NCI-H1694 treated with DMSO at 0.1 percent for 48 hours (cell line): ENCODE data around the gene CAPN15.
A peak's percentile ranks its signal among the peaks of the same experiment; 100 is the strongest.

ENCODE experiments used
- DNase-seq: peaks from one replicate; lab custom pipeline; 2025; lab: John Stamatoyannopoulos, UW

The CAPN15 gene

DNA sequence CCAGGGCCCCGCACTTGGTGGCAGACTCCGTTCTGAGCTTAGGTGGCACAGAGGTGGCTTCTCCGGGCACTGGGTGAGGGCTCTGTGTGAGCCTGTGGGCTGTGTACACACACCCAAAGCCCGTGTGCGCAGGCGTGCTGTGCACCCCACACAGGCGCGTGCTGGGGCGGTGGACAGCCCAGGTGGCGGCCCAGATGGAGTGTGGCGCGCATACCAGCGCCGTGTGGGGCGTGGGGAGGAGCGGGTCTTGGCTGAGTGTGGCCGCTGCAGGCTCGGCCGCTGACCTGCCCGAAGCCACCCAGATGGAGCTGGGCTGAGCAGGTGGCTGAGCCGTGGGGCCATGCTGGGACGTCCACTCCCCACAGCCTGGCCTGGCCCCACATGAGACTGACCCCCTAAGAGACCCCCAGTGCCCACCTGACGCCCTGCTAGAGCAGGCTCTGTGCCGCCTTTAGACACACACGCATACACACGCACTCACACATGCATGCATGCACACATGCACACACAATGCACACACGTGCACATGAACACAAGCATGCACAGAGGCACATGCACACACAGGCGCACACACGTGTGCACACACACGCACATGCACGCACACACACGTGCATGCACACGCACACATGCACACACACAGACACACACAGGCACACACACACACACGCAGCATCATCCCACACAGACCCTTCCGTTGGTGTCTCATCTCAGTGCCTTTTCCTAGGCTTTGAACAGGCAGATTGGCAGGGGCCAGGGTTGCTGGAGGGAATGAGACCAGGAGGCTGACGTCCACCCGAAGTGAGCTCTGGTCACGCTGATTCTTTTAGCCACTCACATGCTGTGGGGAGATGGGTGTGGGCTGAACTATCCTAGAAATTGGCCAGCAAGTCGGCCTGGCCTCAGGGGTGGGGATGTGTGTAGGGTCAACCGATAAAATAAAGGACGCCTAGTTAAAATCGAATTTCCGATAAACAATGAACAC is 34.7 kb downstream of the CAPN15 start:
- DNase-seq, result no peak

DNA sequence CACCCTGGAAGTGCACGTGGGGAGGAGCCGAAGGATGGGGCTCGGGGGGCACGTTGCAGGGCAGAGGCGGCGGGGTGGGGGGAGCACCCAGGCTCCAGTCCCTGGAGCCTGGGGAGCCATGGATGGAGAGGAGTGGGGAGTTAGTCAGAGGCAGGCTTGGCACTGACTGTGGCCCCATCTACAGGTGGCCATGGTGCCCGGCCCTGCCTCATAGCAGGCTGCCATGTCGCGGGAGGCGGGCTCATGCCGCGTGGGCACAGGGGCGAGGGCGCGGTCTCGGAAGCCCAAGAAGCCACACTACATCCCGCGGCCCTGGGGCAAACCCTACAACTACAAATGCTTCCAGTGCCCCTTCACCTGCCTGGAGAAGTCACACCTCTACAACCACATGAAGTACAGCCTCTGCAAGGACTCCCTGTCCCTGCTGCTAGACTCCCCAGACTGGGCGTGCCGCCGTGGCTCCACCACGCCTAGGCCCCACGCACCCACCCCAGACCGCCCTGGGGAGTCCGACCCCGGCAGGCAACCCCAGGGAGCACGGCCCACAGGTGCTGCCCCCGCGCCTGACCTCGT is 35.6 kb downstream of the CAPN15 start:
- no peak for DNase-seq

DNA sequence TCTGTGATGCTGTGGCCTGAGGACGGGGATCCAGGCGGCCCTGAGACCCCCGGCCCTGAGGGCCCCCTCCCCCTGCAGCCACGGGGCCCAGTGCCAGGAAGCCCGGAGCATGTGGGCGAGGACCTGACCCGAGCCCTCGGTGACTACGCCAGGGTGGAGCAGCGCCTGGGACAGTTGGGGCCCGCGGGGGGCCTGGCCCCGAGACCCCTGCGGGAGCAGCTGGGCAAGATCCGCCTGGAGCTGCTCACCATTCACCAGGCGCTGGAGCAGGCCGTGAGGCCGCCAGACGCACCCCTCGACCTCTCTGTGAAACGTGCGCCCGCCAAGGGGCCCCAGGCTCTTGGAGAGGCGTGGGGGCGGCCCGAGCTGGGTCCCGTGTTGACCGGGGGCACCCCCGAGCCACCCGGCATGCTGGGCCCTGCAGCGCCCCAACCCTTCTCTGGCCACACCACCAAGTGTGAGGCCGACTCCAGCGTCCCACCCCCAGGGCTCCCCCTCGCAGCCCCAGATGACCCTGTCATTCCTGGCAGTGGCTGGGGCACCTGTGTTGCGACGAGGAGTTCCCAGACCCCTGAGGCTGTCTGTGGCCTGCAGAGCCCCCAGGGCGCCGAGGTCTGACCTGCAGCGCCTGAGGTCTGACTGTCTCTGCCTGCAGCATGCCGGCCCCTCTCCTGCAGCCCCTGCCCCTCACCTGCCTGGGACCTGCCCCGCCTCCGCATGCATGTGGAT is 37.3 kb downstream of the CAPN15 start:
- no peak for DNase-seq

DNA sequence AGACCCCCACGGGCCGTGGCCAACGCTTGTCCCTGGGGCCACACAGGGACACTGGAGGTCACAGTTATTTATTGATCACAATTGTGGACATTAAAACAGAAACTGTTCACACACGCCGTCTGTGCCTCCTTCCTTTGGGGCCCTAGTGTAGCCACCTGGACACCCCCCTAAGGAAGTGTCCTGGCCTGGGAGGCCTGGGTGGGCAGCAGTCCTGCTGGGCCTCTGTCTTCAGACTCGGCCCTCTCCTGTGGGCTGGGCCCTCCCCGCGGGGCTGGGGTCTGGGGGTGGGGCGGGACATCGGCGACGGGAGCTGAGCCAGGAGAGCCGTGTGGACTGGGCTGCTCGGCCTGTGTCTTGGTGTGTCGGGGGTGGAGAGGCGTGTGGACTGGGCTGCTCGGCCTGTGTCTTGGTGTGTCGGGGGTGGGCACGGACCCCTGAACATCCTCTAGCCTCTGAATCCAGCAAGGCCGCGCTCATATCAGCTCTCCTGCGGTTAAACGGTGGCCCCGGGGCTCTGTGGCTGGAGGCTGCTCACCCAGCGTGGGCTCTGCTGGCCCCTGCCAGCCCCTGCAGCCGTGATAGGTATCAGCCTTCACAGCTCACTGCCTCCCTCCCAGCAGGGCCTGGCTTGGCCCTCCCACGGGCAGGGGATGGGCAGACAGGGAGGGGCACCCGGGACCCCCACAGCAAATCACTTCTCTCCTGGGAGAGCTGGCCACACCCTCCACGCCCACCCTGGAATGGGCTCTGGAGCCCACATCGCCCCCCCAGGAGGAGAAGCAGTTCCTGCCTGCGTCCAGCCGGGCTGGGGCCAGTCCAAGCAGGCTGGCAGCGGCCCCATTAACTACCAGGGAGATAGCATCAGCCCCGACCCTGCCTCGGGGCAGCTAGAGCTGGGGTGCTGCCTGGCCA is 38.2 kb downstream of the CAPN15 start:
- DNase-seq, result no peak

- no peak for DNase-seq
Measured at GRCh38 chr16:566475-567372, 39.2 kb downstream of the CAPN15 start, which contains the start of gene NHLRC4. Gene NHLRC4, plus strand, starts transcription at chr16:567005. Its CDS starts 1,043 bp downstream, at chr16:568048.

DNA sequence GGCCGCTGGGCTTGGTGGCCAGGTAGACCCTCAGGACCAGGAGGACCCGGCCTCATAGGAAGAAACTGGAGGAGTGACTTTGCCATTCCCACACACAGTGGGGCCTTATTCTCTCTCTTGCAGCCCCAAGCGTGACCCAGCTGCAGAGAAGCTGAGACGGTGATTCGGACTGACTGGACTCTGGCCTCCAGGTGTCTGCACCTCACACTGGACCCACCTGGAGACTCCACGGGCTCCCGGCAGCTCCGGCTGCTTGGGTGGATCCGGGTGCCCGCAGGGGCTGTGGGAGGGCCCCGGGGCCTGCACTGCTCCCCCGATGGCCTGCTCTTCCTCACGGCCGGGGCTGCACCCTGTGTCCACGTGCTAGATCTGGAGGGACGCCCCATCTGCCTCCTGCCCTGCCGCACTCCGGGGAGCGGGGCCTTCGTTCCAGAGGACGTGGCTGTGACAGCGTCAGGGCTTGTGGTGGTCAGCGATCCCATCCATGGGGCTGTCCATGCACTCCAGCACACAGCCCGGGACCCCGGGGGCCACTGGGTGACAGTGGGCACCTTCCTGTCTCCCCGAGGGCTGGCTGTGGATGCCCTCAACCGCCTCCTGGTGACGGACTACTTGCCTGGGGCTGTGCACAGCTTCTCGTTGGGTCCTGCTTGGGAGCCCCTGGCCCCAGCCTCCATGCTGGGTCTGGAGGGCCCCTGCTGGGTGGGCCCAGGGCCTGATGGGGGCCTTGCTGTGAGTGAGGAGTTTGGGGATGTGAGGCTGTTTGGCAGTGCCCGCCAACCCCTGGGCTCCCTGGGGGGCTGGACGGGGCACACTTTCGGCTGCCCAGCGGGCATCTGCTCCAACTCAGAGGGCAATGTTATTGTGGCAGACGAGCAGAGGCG is 40.1 kb downstream of the CAPN15 start:
- DNase-seq, result no peak

- DNase-seq, result no peak
Measured at GRCh38 chr16:568401-569258, 41.1 kb downstream of the CAPN15 start.

DNA sequence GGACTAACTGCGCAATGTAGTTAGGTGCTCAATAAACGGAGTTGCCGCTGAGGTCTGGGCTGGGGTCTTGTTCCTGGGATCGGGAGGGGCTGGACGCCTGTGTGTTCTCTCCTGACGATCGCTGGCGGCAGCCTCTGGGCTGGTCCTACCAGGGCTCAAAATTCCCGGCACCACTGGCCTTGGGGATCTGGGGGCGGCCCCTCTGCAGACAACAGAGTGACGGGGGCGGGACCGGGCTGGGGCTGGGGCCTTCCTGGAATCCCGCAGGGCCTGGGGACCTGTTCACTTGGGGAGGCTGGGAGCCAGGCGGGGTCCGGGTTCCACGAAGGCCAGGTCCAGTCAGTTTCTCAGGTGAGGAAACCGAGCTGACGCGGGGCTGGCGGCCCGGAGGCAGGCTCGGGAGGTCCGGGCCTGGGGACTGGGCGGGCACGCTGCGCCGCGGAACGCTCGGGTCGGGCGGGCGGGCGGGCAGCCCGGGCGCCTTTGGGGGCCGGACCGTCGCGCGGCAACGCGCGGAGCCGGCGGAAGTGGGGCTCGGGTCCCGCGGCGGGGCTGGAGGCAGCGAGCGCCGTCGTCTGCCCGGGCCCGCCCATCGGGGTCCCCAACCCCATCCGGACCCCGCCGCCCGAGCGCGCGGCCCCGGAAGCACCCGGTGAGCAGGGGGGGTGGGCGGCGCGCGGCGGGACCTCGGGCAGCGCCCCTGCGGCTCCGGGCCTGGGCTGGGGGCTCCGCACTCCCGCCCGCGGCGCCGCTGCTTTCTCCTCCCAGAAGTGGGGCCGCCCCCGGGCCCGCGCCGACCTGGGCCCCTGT is 42.1 kb downstream of the CAPN15 start, which contains the start of gene PIGQ:
Gene PIGQ (plus strand): TSS at position 524 of the 810 bp plus-strand sequence. CDS start 4,107 bp downstream, outside the sequence.
- peak; percentile 18 for DNase-seq

GRCh38 chr16:572865-573650 is 45.5 kb downstream of the CAPN15 start:
- DNase-seq, result no peak

DNA sequence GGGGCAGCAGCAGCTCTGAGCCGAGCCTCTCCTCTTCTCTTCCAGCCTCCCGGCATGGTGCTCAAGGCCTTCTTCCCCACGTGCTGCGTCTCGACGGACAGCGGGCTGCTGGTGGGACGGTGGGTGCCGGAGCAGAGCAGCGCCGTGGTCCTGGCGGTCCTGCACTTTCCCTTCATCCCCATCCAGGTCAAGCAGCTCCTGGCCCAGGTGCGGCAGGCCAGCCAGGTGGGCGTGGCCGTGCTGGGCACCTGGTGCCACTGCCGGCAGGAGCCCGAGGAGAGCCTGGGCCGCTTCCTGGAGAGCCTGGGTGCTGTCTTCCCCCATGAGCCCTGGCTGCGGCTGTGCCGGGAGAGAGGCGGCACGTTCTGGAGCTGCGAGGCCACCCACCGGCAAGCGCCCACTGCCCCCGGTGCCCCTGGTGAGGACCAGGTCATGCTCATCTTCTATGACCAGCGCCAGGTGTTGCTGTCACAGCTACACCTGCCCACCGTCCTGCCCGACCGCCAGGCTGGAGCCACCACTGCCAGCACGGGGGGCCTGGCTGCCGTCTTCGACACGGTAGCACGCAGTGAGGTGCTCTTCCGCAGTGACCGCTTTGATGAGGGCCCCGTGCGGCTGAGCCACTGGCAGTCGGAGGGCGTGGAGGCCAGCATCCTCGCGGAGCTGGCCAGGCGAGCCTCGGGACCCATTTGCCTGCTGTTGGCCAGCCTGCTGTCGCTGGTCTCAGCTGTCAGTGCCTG is 46.7 kb downstream of the CAPN15 start:
- DNase-seq, result no peak

- DNase-seq, result no peak
Measured at GRCh38 chr16:575354-576196, 48.1 kb downstream of the CAPN15 start.

DNA sequence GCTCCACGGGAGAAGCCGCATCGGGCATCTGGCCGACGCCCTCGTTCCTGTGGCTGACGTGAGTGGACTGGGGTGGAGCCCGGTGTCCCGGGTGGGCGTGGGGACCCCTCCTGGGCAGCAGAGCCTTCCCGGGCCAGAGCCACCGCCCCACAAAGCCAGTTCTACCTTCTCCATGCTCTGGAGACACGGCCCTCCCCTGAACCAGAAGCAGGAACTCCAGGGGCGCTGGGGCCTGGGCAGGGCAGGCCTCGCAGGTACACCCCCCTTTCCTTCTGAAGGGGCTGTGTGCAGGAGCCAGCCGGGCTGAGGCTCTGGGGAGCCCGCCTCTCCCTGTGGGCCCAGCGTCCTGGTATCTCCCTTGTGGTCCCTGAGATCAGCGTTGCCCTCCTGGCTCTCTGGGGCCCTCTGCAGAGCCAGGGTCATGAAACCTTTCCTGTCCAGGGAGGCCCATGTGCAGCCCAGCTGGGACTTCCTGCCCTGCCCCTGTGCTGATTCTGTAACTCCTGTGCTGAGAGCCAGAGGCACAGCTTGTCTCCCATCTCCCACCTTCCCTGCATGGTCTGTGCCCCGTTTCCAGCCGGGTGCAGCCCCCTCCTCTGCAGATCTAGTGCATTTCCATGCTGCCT is 48.8 kb downstream of the CAPN15 start:
- no peak for DNase-seq

DNA sequence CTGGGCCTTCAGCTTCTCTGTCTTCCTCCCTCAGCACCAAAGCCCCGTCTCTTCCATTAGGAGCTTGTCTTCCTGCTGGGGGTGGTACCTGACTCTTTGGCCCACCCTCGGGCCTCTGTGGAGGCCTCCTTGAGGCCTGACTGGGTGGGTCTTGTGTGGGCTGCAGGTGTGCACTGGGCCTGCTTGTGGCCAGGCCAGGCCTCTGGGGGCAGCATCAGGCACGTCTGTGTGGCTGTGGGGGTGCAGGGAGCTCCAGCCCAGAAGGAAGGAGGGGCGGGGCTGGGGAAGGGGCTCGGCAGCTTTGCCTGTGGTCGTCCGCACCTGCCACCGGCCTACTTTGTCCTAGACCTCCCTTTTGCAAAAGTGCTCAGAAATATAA is 49.3 kb downstream of the CAPN15 start:
- no peak for DNase-seq

DNA sequence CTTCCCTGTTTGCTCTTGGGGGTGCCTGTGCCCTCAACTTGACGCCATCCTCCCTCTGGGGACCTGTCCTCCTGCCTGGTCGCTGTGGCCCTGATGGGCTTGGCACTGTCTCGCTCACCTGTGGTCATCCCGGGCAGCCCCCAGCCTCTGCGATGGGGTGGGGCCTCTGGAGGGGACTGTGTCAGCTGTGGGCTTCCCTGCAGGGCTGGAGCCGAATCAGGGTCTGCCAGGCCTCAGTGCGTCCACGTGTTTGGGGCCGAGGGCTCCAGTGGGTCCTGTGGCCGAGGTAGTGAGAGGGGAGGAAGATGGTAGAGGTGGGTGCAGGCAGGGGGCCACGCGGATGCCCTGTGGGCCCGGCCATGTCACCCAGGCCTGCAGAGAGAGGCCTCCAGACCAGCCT is 50.3 kb downstream of the CAPN15 start:
- DNase-seq, result no peak
